H9 (cell line): ENCODE results near the gene SMTN. TPM values are rescaled to one million over a fixed set of nuclear protein-coding genes. Genes with fewer than 3 reads are reported as not detected.

Experiments
- DNase-seq: peaks from one replicate; pipeline ENCODE4 v3.0.0-alpha.2; 2017
- H2AFZ ChIP-seq: one replicate; pipeline ENCODE4 v1.6.1; 2013; ENCODE audit warnings: mild to moderate bottlenecking, low read length, control low read depth, moderate library complexity
- H2AK5ac ChIP-seq: 2 replicates; pipeline ENCODE4 v1.6.1; 2013; ENCODE audit warnings: low read length, control low read depth, mixed read lengths; ENCODE audit not compliant: insufficient read length
- H2BK120ac ChIP-seq: one replicate; pipeline ENCODE4 v1.6.1; 2013; ENCODE audit warnings: low read depth, mild to moderate bottlenecking, low read length, control low read depth, inconsistent platforms; ENCODE audit not compliant: poor library complexity, severe bottlenecking
- H2BK12ac ChIP-seq: 2 replicates; pipeline ENCODE4 v1.6.1; 2013; ENCODE audit warnings: low read length, control low read depth, mixed read lengths, low read depth; ENCODE audit not compliant: insufficient read length
- H2BK15ac ChIP-seq: 2 replicates; pipeline ENCODE4 v1.6.1; 2013; ENCODE audit warnings: low read depth, low read length, control low read depth
- H2BK20ac ChIP-seq: one replicate; pipeline ENCODE4 v1.6.1; 2013; ENCODE audit warnings: low read depth, mild to moderate bottlenecking, low read length, control low read depth, inconsistent platforms; ENCODE audit not compliant: poor library complexity, severe bottlenecking
- H2BK5ac ChIP-seq: 2 replicates; pipeline ENCODE4 v1.6.1; 2013; ENCODE audit warnings: low read length, control low read depth, mixed read lengths; ENCODE audit not compliant: insufficient read length
- H3K14ac ChIP-seq: 2 replicates; pipeline ENCODE4 v1.6.1; 2013; ENCODE audit warnings: low read length, control low read depth; ENCODE audit not compliant: insufficient read depth
- H3K18ac ChIP-seq: 2 replicates; pipeline ENCODE4 v1.6.1; 2013; ENCODE audit warnings: low read depth, mild to moderate bottlenecking, mixed read lengths, low read length, control low read depth; ENCODE audit not compliant: insufficient read length
- H3K23ac ChIP-seq: 2 replicates; pipeline ENCODE4 v1.6.1; 2013; ENCODE audit warnings: low read length, control low read depth, mixed read lengths, low read depth; ENCODE audit not compliant: insufficient read length
- H3K23me2 ChIP-seq: 2 replicates; pipeline ENCODE4 v1.6.1; 2013; ENCODE audit warnings: low read depth, mild to moderate bottlenecking, mixed read lengths, low read length, control low read depth; ENCODE audit not compliant: insufficient read length, poor library complexity, severe bottlenecking
- H3K27ac ChIP-seq: 2 replicates; pipeline ENCODE4 v1.5.1; 2013; ENCODE audit warnings: low read length, control low read depth, mixed read lengths, low read depth; ENCODE audit not compliant: insufficient read length
- H3K27me3 ChIP-seq: 2 replicates; pipeline ENCODE4 v1.6.1; 2013; ENCODE audit warnings: low read length, control low read depth, inconsistent platforms; ENCODE audit not compliant: insufficient read depth
- H3K4ac ChIP-seq: 2 replicates; pipeline ENCODE4 v1.6.1; 2013; ENCODE audit warnings: low read depth, mild to moderate bottlenecking, control low read depth, inconsistent platforms, low read length, moderate library complexity
- H3K4me1 ChIP-seq: 2 replicates; pipeline ENCODE4 v1.6.1; 2013; ENCODE audit warnings: low read length, control low read depth, inconsistent platforms; ENCODE audit not compliant: insufficient read depth
- H3K4me2 ChIP-seq: 2 replicates; pipeline ENCODE4 v1.6.1; 2013; ENCODE audit warnings: low read length, control low read depth, mixed read lengths; ENCODE audit not compliant: insufficient read length, insufficient read depth
- H3K56ac ChIP-seq: 2 replicates; pipeline ENCODE4 v1.6.1; 2013; ENCODE audit warnings: low read depth, mild to moderate bottlenecking, mixed read lengths, low read length, control low read depth; ENCODE audit not compliant: insufficient read length
- H3K79me1 ChIP-seq: 2 replicates; pipeline ENCODE4 v1.6.1; 2013; ENCODE audit warnings: low read depth, mild to moderate bottlenecking, moderate library complexity, low read length, control low read depth, inconsistent platforms; ENCODE audit not compliant: insufficient read depth, poor library complexity, severe bottlenecking
- H3K79me2 ChIP-seq: 2 replicates; pipeline ENCODE4 v1.6.1; 2013; ENCODE audit warnings: low read length, control low read depth, inconsistent platforms; ENCODE audit not compliant: insufficient read depth
- H3K9ac ChIP-seq: 2 replicates; pipeline ENCODE4 v1.6.1; 2013; ENCODE audit warnings: low read length, control low read depth, mixed read lengths; ENCODE audit not compliant: insufficient read length; ENCODE audit errors: extremely low read depth
- H3K9me3 ChIP-seq: one replicate; pipeline ENCODE4 v1.6.1; 2013; ENCODE audit warnings: low read depth, low read length, inconsistent platforms; ENCODE audit not compliant: control insufficient read depth
- H3T11ph ChIP-seq: one replicate; pipeline ENCODE4 v1.6.1; 2013; ENCODE audit warnings: mild to moderate bottlenecking, low read length, control low read depth, inconsistent platforms
- H4K20me1 ChIP-seq: one replicate; pipeline ENCODE4 v1.6.1; 2013; ENCODE audit not compliant: control insufficient read depth, insufficient read length, insufficient read depth
- H4K5ac ChIP-seq: 2 replicates; pipeline ENCODE4 v1.6.1; 2013; ENCODE audit warnings: low read depth, mild to moderate bottlenecking, mixed read lengths, low read length, control low read depth; ENCODE audit not compliant: insufficient read length
- H4K8ac ChIP-seq: replicated peaks from 2 replicates; pipeline ENCODE4 v1.6.1; 2013; ENCODE audit warnings: low read length, control low read depth, mixed read lengths, low read depth; ENCODE audit not compliant: insufficient read length
- H4K91ac ChIP-seq: 2 replicates; pipeline ENCODE4 v1.6.1; 2013; ENCODE audit warnings: low read depth, mild to moderate bottlenecking, moderate library complexity, mixed read lengths, low read length, control low read depth; ENCODE audit not compliant: insufficient read length
- H3K27ac Mint-ChIP-seq, 3 experiments: 2 replicates in 2 of 3; 3 replicates in 1 of 3; pipeline ENCODE4 v1.8.0; 2020 to 2021; ENCODE audit warnings: mixed read lengths in 3 of 3, mild to moderate bottlenecking in 1 of 3, moderate library complexity in 1 of 3
- H3K27me3 Mint-ChIP-seq: 2 replicates; pipeline ENCODE4 v1.8.0; 2021; ENCODE audit warnings: low read depth, mild to moderate bottlenecking, moderate library complexity, mixed read lengths
- H3K36me3 Mint-ChIP-seq, 3 experiments: 2 replicates in 2 of 3; 3 replicates in 1 of 3; pipeline ENCODE4 v1.8.0; 2020 to 2021; ENCODE audit warnings: low read depth in 3 of 3, mixed read lengths in 3 of 3; ENCODE audit not compliant: insufficient read depth in 1 of 3
- H3K4me1 Mint-ChIP-seq, 2 experiments: 2 replicates each; pipeline ENCODE4 v1.8.0; 2020; ENCODE audit warnings: mixed read lengths in 2 of 2
- H3K4me3 Mint-ChIP-seq, 2 experiments: 2 replicates in 1 of 2; 3 replicates in 1 of 2; pipeline ENCODE4 v1.8.0; 2020 to 2021; ENCODE audit warnings: mild to moderate bottlenecking in 2 of 2, mixed read lengths in 2 of 2, moderate library complexity in 1 of 2
- H3K9me3 Mint-ChIP-seq, 2 experiments: 2 replicates in 1 of 2; 3 replicates in 1 of 2; pipeline ENCODE4 v1.8.0; 2020; ENCODE audit warnings: mild to moderate bottlenecking in 2 of 2, mixed read lengths in 2 of 2, moderate library complexity in 1 of 2
- WGBS: extraction: QIAGEN DNeasy Blood & Tissue Kit; methylation state at CpG from one replicate; pipeline ENCODE4 v1.1.7; 2013; ENCODE audit warnings: missing lambda C conversion rate, low lambda C conversion rate, mixed read lengths; ENCODE audit not compliant: insufficient read length; ENCODE audit errors: extremely low coverage; 5-methylcytosine and 5-hydroxymethylcytosine counted together
- total RNA-seq: library from RNA; stranded (reverse); gene quantifications from 2 replicates; pipeline ENCODE4 v1.2.1, GENCODE V29; 2021
- TF ChIP-seq, protein P1 (sequence below): fragments of 200-600 bp; sonication (generic); conservative IDR thresholded peaks from 3 replicates; pipeline ENCODE4 v1.8.0; 2021; ENCODE audit warnings: antibody characterized with exemption, mild to moderate bottlenecking

The SMTN gene
- total RNA-seq, 1 experiment from 2014 or later = 23.4 TPM

DNA sequence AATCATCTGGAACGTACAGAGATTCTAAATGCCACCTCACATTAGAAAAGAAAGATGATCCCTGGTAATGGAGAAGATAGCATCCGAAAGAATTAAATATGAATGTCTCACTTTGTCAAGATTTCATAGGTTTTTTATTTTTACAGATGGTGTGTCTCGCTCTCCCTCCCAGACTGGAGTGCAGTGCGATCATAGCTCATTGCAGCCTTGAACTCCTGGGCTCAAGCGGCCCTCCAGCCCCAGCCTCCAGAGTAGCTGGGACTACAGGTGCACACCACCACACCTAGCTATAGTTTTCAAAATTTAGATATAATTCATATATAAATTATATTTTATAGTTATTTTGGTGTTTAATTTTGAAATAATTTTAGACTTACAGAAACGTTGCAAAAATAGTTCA lies 16.7 kb upstream of the SMTN start:
- no CpG with 5 or more reads among the region's 6 CpGs for WGBS
- Mint-ChIP-seq H3K4me1 (peaks cover 2 to 13% of the 10 kb centered on the region in 2 experiments; a peak in 3 of 4 replicates), H3K36me3 (no peaks in the 10 kb centered on the region), H3K9me3 (no peaks in the 10 kb centered on the region), H3K27ac (no peak overlapping the region), H3K27me3 (peaks cover 9% of the 10 kb centered on the region), H3K4me3 (no peak overlapping the region)
- no peaks in the 10 kb centered on the region for H3K4me1 ChIP-seq
- TF ChIP-seq, protein P1, sequence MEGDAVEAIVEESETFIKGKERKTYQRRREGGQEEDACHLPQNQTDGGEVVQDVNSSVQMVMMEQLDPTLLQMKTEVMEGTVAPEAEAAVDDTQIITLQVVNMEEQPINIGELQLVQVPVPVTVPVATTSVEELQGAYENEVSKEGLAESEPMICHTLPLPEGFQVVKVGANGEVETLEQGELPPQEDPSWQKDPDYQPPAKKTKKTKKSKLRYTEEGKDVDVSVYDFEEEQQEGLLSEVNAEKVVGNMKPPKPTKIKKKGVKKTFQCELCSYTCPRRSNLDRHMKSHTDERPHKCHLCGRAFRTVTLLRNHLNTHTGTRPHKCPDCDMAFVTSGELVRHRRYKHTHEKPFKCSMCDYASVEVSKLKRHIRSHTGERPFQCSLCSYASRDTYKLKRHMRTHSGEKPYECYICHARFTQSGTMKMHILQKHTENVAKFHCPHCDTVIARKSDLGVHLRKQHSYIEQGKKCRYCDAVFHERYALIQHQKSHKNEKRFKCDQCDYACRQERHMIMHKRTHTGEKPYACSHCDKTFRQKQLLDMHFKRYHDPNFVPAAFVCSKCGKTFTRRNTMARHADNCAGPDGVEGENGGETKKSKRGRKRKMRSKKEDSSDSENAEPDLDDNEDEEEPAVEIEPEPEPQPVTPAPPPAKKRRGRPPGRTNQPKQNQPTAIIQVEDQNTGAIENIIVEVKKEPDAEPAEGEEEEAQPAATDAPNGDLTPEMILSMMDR = no peak
- no peak overlapping the region for H4K91ac ChIP-seq
- no peaks in the 10 kb centered on the region for H3K23me2 ChIP-seq
- H2BK120ac ChIP-seq = no peak overlapping the region
- H3K4ac ChIP-seq = no peak overlapping the region
- no peak overlapping the region for H2BK5ac ChIP-seq
- no peaks in the 10 kb centered on the region for H3K27me3 ChIP-seq
- no peaks in the 10 kb centered on the region for H3K79me1 ChIP-seq
- DNase-seq = no peak
- no peak overlapping the region for H2AK5ac ChIP-seq
- H4K8ac ChIP-seq = no peak overlapping the region
- H3K14ac ChIP-seq = no peak overlapping the region
- no peaks in the 10 kb centered on the region for H4K20me1 ChIP-seq
- H3K79me2 ChIP-seq = no peaks in the 10 kb centered on the region
- H2BK12ac ChIP-seq = no peak overlapping the region
- H3K9ac ChIP-seq = no peak overlapping the region
- H3K56ac ChIP-seq = no peak overlapping the region
- no peak overlapping the region for H3K27ac ChIP-seq
- no peak overlapping the region for H3K23ac ChIP-seq
- no peak overlapping the region for H3K4me2 ChIP-seq
- no peak overlapping the region for H2AFZ ChIP-seq
- no peak overlapping the region for H2BK20ac ChIP-seq
- no peak overlapping the region for H3T11ph ChIP-seq
- no peak overlapping the region for H2BK15ac ChIP-seq
- H4K5ac ChIP-seq = no peak overlapping the region
- H3K9me3 ChIP-seq = no peaks in the 10 kb centered on the region
- H3K18ac ChIP-seq = no peak overlapping the region
